HG03575 (cell line): ENCODE data around the gene NEGR1.

ENCODE experiments used
- ATAC-seq: cut with Tn5 transposase; IDR thresholded peaks from one replicate; pipeline ENCODE4 v1.9.1; 2021; ENCODE audit not compliant: unreplicated experiment, insufficient number of reproducible peaks, low FRiP score; ENCODE audit errors: extremely low read depth

NEGR1 gene

GRCh38 chr1:72140222-72140621, 142.1 kb downstream of the NEGR1 start:
- ATAC-seq: no peak

GRCh38 chr1:72137656-72138055, 144.7 kb downstream of the NEGR1 start:
- no peak for ATAC-seq

GRCh38 chr1:72129869-72130268, 152.5 kb downstream of the NEGR1 start:
- no peak for ATAC-seq

DNA sequence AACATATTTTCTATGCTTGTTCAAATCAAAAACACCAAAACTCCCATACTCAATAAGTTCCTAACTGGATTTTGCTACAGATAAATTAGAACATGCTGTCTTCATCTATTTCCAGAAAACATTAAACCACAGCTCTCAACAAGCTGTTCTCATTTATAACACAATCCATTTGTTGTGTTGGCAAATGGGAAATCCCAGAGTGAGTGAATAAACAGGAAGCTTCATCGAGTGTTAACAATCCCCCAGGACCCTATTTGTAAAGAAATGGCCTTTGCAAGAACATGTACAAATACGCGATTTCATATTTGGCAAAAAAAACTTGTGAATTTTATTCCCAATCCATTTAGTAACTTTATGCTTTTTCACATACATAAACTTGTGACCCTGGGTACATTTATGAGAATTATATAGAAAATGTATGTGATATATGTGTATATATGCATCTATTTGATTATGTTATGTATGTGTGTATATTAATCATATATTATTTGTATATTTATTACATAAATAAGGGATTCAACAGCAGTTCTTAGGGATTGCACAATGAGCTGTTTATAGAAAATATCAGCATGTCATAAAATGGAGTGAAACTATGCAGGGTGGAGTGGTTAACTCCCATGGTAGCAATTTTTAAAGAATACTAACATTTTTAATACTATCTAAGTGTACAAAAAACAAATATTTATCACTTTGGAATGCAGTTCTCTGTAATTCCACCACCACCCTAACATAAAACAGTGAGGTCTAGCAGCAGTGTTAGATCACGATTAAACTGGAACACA, 160.0 kb downstream of the NEGR1 start:
- ATAC-seq: no peak

DNA sequence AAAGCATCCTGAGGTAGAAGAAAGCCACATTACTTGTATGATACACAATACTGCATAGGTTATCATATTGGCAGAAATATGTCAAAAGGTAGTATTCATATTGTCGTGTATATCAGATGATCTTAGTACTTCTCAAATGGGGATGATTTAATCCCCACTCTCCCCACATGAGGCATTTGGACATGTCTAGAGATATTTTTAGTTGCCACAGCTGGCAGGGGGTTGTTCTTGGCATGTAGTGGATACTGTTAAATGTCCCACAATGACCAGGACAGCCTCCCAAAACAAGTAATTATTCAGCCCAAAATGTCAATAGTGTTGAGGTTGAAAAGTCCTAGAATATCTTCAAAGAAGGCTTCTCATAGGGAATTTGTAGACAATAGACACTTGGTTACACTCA, 162.8 kb downstream of the NEGR1 start:
- no peak for ATAC-seq

DNA sequence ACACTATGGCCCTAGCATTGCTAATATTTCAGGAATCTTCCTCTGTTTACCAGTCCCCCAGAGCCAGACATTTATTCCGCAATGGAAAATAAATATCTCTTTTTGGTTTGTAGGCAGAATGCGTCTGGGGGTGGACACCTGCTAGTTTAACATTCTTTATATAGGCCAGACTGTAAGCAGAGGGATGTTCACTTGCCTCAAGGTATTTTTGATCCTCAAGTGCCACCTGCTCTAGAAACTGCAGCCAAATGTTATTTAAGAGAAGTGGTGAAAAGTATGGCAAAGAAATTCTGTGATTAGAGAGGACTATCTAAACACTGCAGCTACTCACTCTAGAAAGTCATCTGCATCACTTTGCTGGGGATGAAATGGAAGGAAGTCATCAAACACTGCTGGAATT, 164.7 kb downstream of the NEGR1 start:
- no peak for ATAC-seq

DNA sequence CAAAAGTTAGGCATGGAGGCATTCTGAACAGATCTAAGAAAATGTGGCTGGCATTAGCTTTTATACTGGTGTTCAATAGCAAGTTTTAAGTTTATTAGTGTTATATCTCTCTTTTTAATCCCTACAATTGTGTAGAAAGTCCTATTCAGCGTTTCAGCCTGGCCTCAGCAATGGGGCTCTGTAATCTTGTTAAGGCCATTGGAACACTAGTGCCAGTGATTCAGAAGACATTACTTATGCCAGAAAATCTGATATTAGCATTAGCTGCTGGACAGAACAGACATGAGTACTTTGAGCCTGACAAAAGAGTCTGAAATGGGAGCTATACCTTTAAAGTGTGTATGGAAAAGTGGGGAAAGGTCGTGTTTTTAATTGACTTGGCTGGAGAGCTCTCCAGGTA, 167.0 kb downstream of the NEGR1 start:
- ATAC-seq: no peak

GRCh38 chr1:72111662-72112061, 170.7 kb downstream of the NEGR1 start:
- ATAC-seq: no peak

DNA sequence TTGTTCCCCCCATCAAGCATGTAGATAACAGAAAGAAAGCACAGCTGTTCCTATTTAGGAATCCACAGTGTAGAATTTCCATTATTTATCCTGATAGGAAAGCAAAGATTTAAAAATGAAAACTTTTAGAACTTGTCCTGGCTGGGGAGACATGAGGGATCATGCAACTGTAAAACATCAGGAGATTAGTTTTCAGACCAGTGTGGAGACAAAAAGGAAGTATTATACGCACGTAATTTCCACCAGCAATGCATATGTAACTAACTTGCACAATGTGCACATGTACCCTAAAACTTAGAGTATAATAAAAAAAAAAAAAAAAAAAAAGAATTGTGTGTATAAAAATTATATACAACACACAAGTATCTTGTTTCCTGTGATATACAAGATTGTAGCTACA, 172.4 kb downstream of the NEGR1 start:
- no peak for ATAC-seq

GRCh38 chr1:72105201-72105600, 177.1 kb downstream of the NEGR1 start:
- ATAC-seq: no peak

- ATAC-seq: no peak
These were observed 180.3 kb downstream of the NEGR1 start for GRCh38 chr1:72101840-72102632.

DNA sequence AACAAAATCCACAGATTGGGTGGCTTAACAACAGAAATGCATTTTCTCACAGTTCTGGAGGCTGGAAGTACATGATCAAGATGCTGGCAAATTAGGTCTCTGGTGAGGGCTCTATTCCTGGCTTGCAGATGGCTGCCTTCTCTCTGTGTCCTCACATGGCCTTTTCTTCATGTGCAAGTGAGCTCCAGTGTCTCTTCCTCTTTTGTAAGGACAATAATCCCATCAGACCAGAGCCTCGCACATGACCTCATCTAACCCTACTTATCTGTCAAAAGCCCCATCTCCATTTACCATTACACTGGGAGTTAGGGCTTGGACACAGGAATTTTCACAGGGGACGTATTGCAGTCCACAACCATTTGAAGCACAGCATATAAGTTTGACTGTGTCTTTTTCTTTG, 181.6 kb downstream of the NEGR1 start:
- no peak for ATAC-seq

GRCh38 chr1:72097851-72098570, 184.3 kb downstream of the NEGR1 start:
- no peak for ATAC-seq

GRCh38 chr1:72094209-72094608, 188.1 kb downstream of the NEGR1 start:
- no peak for ATAC-seq

GRCh38 chr1:72086394-72086793, 195.9 kb downstream of the NEGR1 start:
- no peak for ATAC-seq

DNA sequence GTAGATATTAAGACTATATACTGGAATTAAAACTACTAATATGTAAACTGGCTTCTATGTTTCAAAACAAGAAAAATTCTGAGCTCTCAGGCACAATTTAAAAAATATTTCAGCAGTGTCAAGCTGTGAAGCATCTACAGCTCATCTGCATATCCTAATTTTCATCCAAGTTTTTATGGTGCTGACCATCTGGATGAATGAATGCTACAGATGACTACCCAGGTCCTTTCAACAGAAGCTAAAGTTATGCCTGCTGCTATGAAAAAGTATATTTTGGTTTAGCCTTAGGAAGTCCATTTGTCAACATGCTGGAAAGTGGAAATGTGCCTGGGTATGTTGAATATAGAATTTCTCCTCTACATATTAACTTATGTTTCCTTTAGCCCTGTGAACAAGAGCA, 206.9 kb downstream of the NEGR1 start:
- ATAC-seq: no peak

GRCh38 chr1:72066431-72066830, 215.9 kb downstream of the NEGR1 start:
- ATAC-seq: no peak

- no peak for ATAC-seq
These were observed 217.9 kb downstream of the NEGR1 start for GRCh38 chr1:72064196-72065075.
